ENCODE results near the gene MTARC2. TPM values are rescaled to one million over a fixed set of nuclear protein-coding genes. Genes with fewer than 3 reads are reported as not detected.

MTARC2 gene
- total and polyA plus RNA-seq, 10 of the 15 experiments (the other 5 are each of a cell fraction or from before 2014, with no cell fraction given): 1.9 to 5.5 (median 3.3) TPM

DNA sequence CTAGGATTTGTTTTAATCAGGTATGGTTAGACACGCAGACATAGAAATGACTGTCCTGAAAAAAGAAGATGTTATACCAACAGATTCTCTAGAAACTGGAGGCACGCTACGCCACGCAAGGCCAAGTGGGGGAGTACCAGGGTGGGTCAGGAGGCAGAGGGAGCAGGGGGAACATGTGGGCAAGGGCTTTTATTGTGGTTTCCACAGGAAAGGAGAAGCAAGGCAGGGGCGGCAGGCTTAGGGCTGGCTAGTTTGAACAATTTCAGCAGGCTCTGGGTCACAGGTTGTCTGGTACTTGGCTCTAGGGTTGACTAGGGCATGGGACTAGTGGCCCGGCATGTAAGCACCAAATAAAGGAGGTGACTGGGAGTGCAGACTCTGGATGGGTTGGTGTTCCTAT is 7.2 kb downstream of the MTARC2 start:
- Histone ChIP-seq H3K9ac (ENCODE audit: control insufficient read depth, insufficient read depth, low read length) (no peak overlapping the region), H3K4me1 (ENCODE audit: control insufficient read depth, insufficient read depth, low read length) (no peaks in the 10 kb centered on the region), H4K20me1 (ENCODE audit: control insufficient read depth, insufficient read depth) (no peaks in the 10 kb centered on the region), H2AFZ (ENCODE audit: control insufficient read depth, low read depth, low read length) (no peak overlapping the region), H3K36me3 (ENCODE audit: control insufficient read depth in 2 of 2, insufficient read depth in 2 of 2, low read length in 1 of 2) (no peaks in the 10 kb centered on the region), H3K4me3 (no peak overlapping the region), H3K27me3 (replicated peaks in 1 of 2; ENCODE audit: control insufficient read depth in 2 of 2, insufficient read depth in 2 of 2, low read length in 1 of 2) (no peaks in the 10 kb centered on the region; a peak in 1 of 4 replicates), H3K27ac (ENCODE audit: control insufficient read depth, insufficient read depth) (no peak overlapping the region), H3K79me2 (ENCODE audit: control insufficient read depth, insufficient read depth, low read length) (no peaks in the 10 kb centered on the region), H3K9me3 (replicated peaks; ENCODE audit: control insufficient read depth, insufficient read depth, low read length) (no peaks in the 10 kb centered on the region), H3K4me2 (ENCODE audit: control insufficient read depth, insufficient read depth) (no peak overlapping the region)
- no peak for FAIRE-seq
- SMC1A ChIA-PET (ENCODE audit: uncharacterized antibody, unreplicated experiment): no interaction called here
- intact Hi-C loops (cut with micrococcal nuclease; ENCODE audit: unreplicated experiment) (no loop called here), in situ Hi-C loops (cut with MboI) (no loop called here)
- no peak for DNase-seq (ENCODE audit: low read depth, low spot score)
- POLR2A ChIA-PET: no interaction called here
- RAD21 ChIA-PET (ENCODE audit: unreplicated experiment): no interaction called here
- BruUV-seq (replicated peaks): no TSS peak
- CTCF ChIA-PET: interaction anchor here (1.7 to 2.1 kb wide), 2 partner anchors 21 kb away, joined by 6 to 12 read pairs; no protein-coding TSS in a partner anchor
- ATAC-seq: no peak
- 98% methylated on average over 6 of the region's 6 CpGs for WGBS (ENCODE audit: insufficient coverage, insufficient replicate concordance, low lambda C conversion rate, missing lambda C conversion rate)
- TF ChIP-seq, protein P1, sequence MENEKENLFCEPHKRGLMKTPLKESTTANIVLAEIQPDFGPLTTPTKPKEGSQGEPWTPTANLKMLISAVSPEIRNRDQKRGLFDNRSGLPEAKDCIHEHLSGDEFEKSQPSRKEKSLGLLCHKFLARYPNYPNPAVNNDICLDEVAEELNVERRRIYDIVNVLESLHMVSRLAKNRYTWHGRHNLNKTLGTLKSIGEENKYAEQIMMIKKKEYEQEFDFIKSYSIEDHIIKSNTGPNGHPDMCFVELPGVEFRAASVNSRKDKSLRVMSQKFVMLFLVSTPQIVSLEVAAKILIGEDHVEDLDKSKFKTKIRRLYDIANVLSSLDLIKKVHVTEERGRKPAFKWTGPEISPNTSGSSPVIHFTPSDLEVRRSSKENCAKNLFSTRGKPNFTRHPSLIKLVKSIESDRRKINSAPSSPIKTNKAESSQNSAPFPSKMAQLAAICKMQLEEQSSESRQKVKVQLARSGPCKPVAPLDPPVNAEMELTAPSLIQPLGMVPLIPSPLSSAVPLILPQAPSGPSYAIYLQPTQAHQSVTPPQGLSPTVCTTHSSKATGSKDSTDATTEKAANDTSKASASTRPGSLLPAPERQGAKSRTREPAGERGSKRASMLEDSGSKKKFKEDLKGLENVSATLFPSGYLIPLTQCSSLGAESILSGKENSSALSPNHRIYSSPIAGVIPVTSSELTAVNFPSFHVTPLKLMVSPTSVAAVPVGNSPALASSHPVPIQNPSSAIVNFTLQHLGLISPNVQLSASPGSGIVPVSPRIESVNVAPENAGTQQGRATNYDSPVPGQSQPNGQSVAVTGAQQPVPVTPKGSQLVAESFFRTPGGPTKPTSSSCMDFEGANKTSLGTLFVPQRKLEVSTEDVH (IDR thresholded peaks at IDR 0.05; ENCODE audit: low read depth, partially characterized antibody): no peak
- TF ChIP-seq NFYA (IDR thresholded peaks at IDR 0.05; ENCODE audit: borderline replicate concordance, low read depth, low read length) (no peak), BHLHE40 (IDR thresholded peaks at IDR 0.05; ENCODE audit: borderline replicate concordance in 1 of 2, low read depth in 2 of 2, low read length in 1 of 2) (no peak), CHD1 (IDR thresholded peaks at IDR 0.05; ENCODE audit: low read depth, low read length) (no peak), RUNX3 (IDR thresholded peaks at IDR 0.05; ENCODE audit: low read length) (no peak), HDAC6 (IDR thresholded peaks at IDR 0.05; ENCODE audit: unreplicated experiment) (no peak), SREBF2 (IDR thresholded peaks at IDR 0.05; ENCODE audit: low read length) (no peak), EGR1 (IDR thresholded peaks at IDR 0.05; ENCODE audit: borderline replicate concordance in 1 of 2, low read depth in 2 of 2, low read length in 2 of 2) (no peak), SPI1 (IDR thresholded peaks at IDR 0.05; ENCODE audit: borderline replicate concordance, insufficient read depth, low read depth, low read length) (no peak), JUND (IDR thresholded peaks at IDR 0.05; ENCODE audit: low read depth, low read length) (no peak), BMI1 (IDR thresholded peaks at IDR 0.05; ENCODE audit: borderline replicate concordance) (no peak), RB1 (IDR thresholded peaks at IDR 0.05; ENCODE audit: borderline replicate concordance) (no peak), TCF7 (IDR thresholded peaks at IDR 0.05; ENCODE audit: borderline replicate concordance) (no peak), CREB1 (IDR thresholded peaks at IDR 0.05; ENCODE audit: low read depth) (no peak)
- TF ChIP-seq, protein P2, sequence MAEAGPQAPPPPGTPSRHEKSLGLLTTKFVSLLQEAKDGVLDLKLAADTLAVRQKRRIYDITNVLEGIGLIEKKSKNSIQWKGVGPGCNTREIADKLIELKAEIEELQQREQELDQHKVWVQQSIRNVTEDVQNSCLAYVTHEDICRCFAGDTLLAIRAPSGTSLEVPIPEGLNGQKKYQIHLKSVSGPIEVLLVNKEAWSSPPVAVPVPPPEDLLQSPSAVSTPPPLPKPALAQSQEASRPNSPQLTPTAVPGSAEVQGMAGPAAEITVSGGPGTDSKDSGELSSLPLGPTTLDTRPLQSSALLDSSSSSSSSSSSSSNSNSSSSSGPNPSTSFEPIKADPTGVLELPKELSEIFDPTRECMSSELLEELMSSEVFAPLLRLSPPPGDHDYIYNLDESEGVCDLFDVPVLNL (IDR thresholded peaks at IDR 0.05; ENCODE audit: low read depth, low read length): no peak
- TF ChIP-seq, protein P3, sequence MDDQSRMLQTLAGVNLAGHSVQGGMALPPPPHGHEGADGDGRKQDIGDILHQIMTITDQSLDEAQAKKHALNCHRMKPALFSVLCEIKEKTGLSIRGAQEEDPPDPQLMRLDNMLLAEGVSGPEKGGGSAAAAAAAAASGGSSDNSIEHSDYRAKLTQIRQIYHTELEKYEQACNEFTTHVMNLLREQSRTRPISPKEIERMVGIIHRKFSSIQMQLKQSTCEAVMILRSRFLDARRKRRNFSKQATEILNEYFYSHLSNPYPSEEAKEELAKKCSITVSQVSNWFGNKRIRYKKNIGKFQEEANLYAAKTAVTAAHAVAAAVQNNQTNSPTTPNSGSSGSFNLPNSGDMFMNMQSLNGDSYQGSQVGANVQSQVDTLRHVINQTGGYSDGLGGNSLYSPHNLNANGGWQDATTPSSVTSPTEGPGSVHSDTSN (IDR thresholded peaks at IDR 0.05; ENCODE audit: insufficient replicate concordance, low read depth, low read length): no peak
- TF ChIP-seq, protein P4, sequence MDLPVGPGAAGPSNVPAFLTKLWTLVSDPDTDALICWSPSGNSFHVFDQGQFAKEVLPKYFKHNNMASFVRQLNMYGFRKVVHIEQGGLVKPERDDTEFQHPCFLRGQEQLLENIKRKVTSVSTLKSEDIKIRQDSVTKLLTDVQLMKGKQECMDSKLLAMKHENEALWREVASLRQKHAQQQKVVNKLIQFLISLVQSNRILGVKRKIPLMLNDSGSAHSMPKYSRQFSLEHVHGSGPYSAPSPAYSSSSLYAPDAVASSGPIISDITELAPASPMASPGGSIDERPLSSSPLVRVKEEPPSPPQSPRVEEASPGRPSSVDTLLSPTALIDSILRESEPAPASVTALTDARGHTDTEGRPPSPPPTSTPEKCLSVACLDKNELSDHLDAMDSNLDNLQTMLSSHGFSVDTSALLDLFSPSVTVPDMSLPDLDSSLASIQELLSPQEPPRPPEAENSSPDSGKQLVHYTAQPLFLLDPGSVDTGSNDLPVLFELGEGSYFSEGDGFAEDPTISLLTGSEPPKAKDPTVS (IDR thresholded peaks at IDR 0.05; ENCODE audit: low read depth, low read length): no peak

Data from GM12878 (cell line).